GM23248 (cell line): ENCODE measurements around the gene AGAP1.

Source experiments
- EZH2 ChIP-seq: fragments of 200-600 bp; sonication (generic); IDR thresholded peaks from 2 replicates; pipeline ENCODE4 v1.6.1; 2018; ENCODE audit warnings: antibody characterized with exemption, mild to moderate bottlenecking; ENCODE audit not compliant: insufficient read depth, poor library complexity, severe bottlenecking
- EZH2phosphoT487 ChIP-seq: fragments of 200-600 bp; sonication (generic); IDR thresholded peaks from 2 replicates; pipeline ENCODE4 v1.6.1; 2018; ENCODE audit warnings: antibody characterized with exemption, moderate library complexity, mild to moderate bottlenecking, low read depth; ENCODE audit not compliant: insufficient read depth

DNA sequence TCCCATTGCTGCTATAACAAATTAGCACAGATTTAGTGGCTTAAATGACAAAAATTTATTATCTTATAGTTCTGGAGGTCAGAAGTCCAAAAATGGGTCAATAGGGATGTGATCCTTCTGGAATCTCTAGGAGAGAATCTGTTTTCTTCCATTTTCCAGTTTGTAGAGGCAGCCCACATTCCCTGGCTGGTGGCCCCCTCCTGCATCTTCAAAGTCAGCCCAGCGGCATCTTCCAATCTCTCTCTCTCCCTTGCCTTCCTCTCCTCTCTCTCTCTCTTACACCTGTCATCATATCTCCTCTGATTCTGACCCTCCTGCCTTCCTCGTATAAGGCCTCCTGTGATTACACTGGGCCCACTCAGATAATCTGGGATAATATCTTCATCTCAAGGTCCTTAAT is 3.9 kb upstream of the AGAP1 start:
- TF ChIP-seq EZH2phosphoT487 = no peak
- TF ChIP-seq EZH2 = no peak
